Measurements from ENCODE around the gene PQBP1.

Gene PQBP1

DNA sequence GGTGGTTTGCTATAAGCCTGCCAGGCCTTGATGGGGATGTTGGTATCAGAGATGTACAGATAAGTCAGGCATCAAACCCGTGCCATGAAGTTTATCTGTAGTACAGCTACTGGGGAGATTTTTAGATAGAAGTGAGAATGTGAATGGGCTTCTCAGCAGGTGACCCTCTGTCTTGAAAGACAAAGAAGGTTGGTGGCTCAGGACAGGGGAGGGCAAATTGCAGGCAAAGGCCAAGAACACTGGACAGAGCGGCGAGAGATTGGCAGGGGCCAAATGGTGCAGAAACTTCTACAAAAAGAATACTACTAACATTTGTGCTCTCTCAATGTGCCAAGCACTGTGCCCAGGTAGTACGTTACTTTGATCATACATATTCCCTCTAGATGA lies 23.0 kb downstream of the PQBP1 start:
- peaks cover 17% of the 10 kb centered on the region; the same call in 1 of the 2 replicates for H4K20me1 ChIP-seq (ENCODE audit: insufficient read depth, low read length)
- peak overlapping the region; percentile 85 for H3K4me2 ChIP-seq (ENCODE audit: low read depth, low read length)
- peak overlapping the region; percentile 59 for H3K4me3 ChIP-seq (ENCODE audit: low read length)
- H3F3A ChIP-seq (ENCODE audit: insufficient read depth, low read length) = peaks cover 44% of the 10 kb centered on the region
- H3K9ac ChIP-seq (ENCODE audit: low read length) = peak overlapping the region; percentile 95
- TF ChIP-seq EZH2 (optimal IDR thresholded peaks at IDR 0.05; ENCODE audit: low read depth, low read length) (no peak), EZH2phosphoT487 (IDR thresholded peaks at IDR 0.05; ENCODE audit: low read length) (no peak)
- TF ChIP-seq, protein P1, sequence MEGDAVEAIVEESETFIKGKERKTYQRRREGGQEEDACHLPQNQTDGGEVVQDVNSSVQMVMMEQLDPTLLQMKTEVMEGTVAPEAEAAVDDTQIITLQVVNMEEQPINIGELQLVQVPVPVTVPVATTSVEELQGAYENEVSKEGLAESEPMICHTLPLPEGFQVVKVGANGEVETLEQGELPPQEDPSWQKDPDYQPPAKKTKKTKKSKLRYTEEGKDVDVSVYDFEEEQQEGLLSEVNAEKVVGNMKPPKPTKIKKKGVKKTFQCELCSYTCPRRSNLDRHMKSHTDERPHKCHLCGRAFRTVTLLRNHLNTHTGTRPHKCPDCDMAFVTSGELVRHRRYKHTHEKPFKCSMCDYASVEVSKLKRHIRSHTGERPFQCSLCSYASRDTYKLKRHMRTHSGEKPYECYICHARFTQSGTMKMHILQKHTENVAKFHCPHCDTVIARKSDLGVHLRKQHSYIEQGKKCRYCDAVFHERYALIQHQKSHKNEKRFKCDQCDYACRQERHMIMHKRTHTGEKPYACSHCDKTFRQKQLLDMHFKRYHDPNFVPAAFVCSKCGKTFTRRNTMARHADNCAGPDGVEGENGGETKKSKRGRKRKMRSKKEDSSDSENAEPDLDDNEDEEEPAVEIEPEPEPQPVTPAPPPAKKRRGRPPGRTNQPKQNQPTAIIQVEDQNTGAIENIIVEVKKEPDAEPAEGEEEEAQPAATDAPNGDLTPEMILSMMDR (IDR thresholded peaks at IDR 0.05; ENCODE audit: low read length) = no peak
- H3K27ac ChIP-seq (ENCODE audit: low read length) = peak overlapping the region; percentile 98
- no peaks in the 10 kb centered on the region for H3K9me3 ChIP-seq (replicated peaks; ENCODE audit: insufficient read depth, low read length)
- peaks cover 12% of the 10 kb centered on the region for H3K36me3 ChIP-seq (replicated peaks; ENCODE audit: insufficient read depth, low read length)
- H2AFZ ChIP-seq (ENCODE audit: low read length) = no peak overlapping the region
- peaks cover 18% of the 10 kb centered on the region for H3K4me1 ChIP-seq (ENCODE audit: low read length)
- DNase-seq = no peak
- no peaks in the 10 kb centered on the region for H3K9me2 ChIP-seq (replicated peaks; ENCODE audit: insufficient read depth, low read length)
- H3K27me3 ChIP-seq (replicated peaks; ENCODE audit: insufficient read depth, low read length) = no peaks in the 10 kb centered on the region
- H3K79me2 ChIP-seq (ENCODE audit: low read length) = peaks cover 86% of the 10 kb centered on the region

DNA sequence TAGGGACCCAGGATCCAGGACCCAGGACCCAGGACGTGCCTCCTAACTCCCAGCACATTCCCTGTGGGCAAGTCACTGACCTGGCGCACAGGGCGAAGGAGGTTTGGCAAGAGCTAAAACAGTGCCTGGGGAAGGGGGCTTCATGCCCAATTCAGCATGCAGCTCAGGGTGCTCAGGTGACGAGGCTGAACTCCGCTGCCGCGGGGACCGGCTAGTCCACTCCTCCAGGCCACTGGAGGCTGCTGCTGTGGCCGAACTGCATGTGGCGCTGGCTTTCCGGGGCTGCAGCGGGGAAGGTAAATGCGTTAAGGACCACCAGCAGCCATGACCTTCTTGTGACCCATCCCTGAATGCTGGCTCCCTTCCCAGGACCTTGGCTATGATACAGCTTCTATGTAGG lies 26.0 kb downstream of the PQBP1 start:
- H3K9ac ChIP-seq (ENCODE audit: low read length) = no peak overlapping the region
- H3K36me3 ChIP-seq (replicated peaks; ENCODE audit: insufficient read depth, low read length) = no peaks in the 10 kb centered on the region
- peaks cover 24% of the 10 kb centered on the region for H3F3A ChIP-seq (ENCODE audit: insufficient read depth, low read length)
- H3K4me3 ChIP-seq (ENCODE audit: low read length) = no peak overlapping the region
- no peak overlapping the region for H3K27ac ChIP-seq (ENCODE audit: low read length)
- H3K9me2 ChIP-seq (replicated peaks; ENCODE audit: insufficient read depth, low read length) = no peaks in the 10 kb centered on the region
- H3K9me3 ChIP-seq (replicated peaks; ENCODE audit: insufficient read depth, low read length) = no peaks in the 10 kb centered on the region
- no peak for TF ChIP-seq EZH2 (optimal IDR thresholded peaks at IDR 0.05; ENCODE audit: low read depth, low read length)
- TF ChIP-seq, protein P1 (IDR thresholded peaks at IDR 0.05; ENCODE audit: low read length) = no peak
- no peak for TF ChIP-seq EZH2phosphoT487 (IDR thresholded peaks at IDR 0.05; ENCODE audit: low read length)
- H3K27me3 ChIP-seq (replicated peaks; ENCODE audit: insufficient read depth, low read length) = no peaks in the 10 kb centered on the region
- no peak for DNase-seq
- H3K79me2 ChIP-seq (ENCODE audit: low read length) = peaks cover 82% of the 10 kb centered on the region
- H4K20me1 ChIP-seq (ENCODE audit: insufficient read depth, low read length) = no peaks in the 10 kb centered on the region
- H2AFZ ChIP-seq (ENCODE audit: low read length) = no peak overlapping the region
- no peak overlapping the region for H3K4me2 ChIP-seq (ENCODE audit: low read depth, low read length)
- H3K4me1 ChIP-seq (ENCODE audit: low read length) = peaks cover 25% of the 10 kb centered on the region

DNA sequence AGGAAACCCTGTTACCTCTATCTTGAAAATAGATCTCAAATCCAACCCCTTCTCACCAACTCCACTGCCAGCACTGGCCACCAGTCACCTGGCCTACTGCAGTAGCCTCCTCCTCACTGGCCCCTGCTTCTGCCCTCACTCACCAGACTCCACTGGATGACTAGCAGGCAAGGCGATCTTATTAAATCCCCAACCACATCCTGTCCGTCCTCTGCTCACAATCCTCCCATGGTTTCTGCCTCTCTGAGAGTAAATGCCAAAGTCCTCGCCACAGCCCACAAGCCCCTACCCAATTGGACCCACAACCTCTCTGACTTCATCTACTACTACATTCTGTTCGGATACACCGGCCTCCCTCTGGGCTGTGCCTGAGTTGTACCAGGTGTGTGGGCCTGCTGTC lies 26.5 kb downstream of the PQBP1 start:
- Histone ChIP-seq H4K20me1 (ENCODE audit: insufficient read depth, low read length) (no peaks in the 10 kb centered on the region), H3K27ac (ENCODE audit: low read length) (no peak overlapping the region), H3K4me2 (ENCODE audit: low read depth, low read length) (no peak overlapping the region), H3K4me3 (ENCODE audit: low read length) (no peak overlapping the region), H2AFZ (ENCODE audit: low read length) (no peak overlapping the region), H3K9ac (ENCODE audit: low read length) (no peak overlapping the region), H3K9me2 (replicated peaks; ENCODE audit: insufficient read depth, low read length) (no peaks in the 10 kb centered on the region), H3K36me3 (replicated peaks; ENCODE audit: insufficient read depth, low read length) (no peaks in the 10 kb centered on the region), H3K79me2 (ENCODE audit: low read length) (peaks cover 80% of the 10 kb centered on the region), H3K27me3 (replicated peaks; ENCODE audit: insufficient read depth, low read length) (no peaks in the 10 kb centered on the region), H3K9me3 (replicated peaks; ENCODE audit: insufficient read depth, low read length) (no peaks in the 10 kb centered on the region), H3F3A (ENCODE audit: insufficient read depth, low read length) (peaks cover 22% of the 10 kb centered on the region), H3K4me1 (ENCODE audit: low read length) (peaks cover 25% of the 10 kb centered on the region)
- DNase-seq = no peak
- TF ChIP-seq EZH2phosphoT487 (IDR thresholded peaks at IDR 0.05; ENCODE audit: low read length) = no peak
- no peak for TF ChIP-seq EZH2 (optimal IDR thresholded peaks at IDR 0.05; ENCODE audit: low read depth, low read length)
- TF ChIP-seq, protein P1 (IDR thresholded peaks at IDR 0.05; ENCODE audit: low read length) = no peak
